Activated naive CD4-positive, alpha-beta T cell treated with anti-CD3 and anti-CD28 coated beads, Interleukin-2, amount 10 ng/mL, durations not matched to agents 7 days and 5 days (primary cell): ENCODE results near the gene CDH12.

ENCODE experiments used
- CTCF ChIA-PET: fragments of 350-600 bp; sonication (Branson Sonifier 250); formaldehyde crosslinking; loops from one replicate; lab custom pipeline; 2021; ENCODE audit warnings: antibody characterized with exemption; lab: Charles Lee
- DNase-seq: peaks from one replicate; pipeline ENCODE4 v3.0.0-alpha.2; 2020
- H3K27ac Mint-ChIP-seq: one replicate; pipeline ENCODE4 v1.8.0; 2021; ENCODE audit warnings: mild to moderate bottlenecking, moderate library complexity, mixed read lengths
- H3K27me3 Mint-ChIP-seq: one replicate; pipeline ENCODE4 v1.8.0; 2021; ENCODE audit warnings: mild to moderate bottlenecking, mixed read lengths
- H3K36me3 Mint-ChIP-seq: one replicate; pipeline ENCODE4 v1.8.0; 2021; ENCODE audit warnings: mixed read lengths
- H3K4me1 Mint-ChIP-seq: one replicate; pipeline ENCODE4 v1.8.0; 2021; ENCODE audit warnings: mixed read lengths
- H3K4me3 Mint-ChIP-seq: one replicate; pipeline ENCODE4 v1.8.0; 2021; ENCODE audit warnings: mild to moderate bottlenecking, moderate library complexity, mixed read lengths
- H3K9me3 Mint-ChIP-seq: one replicate; pipeline ENCODE4 v1.8.0; 2021; ENCODE audit warnings: mixed read lengths

CDH12 gene

DNA sequence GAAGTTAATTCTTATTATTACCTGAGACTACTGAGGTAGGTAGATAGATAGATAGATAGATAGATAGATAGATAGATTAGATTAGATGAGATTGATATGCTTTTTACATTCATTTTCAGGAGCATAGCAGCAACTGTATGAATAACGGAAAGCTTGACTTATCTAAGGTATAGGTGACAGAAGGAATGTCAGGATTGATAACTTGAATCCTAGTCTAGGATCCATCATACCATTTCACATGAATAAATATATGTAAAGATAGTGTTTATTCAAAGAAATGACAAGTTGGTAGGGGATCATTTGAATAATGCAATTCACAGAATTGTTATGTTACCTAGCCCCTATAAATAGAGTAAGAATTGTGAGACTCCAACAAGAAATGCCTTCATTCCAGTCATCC, 1008.2 kb downstream of the CDH12 start:
- Mint-ChIP-seq H3K27me3 (no peaks in the 10 kb centered on the region), H3K9me3 (peaks cover 5% of the 10 kb centered on the region), H3K36me3 (no peaks in the 10 kb centered on the region), H3K27ac (no peak overlapping the region), H3K4me1 (no peaks in the 10 kb centered on the region), H3K4me3 (no peak overlapping the region)
- no peak for DNase-seq
- CTCF ChIA-PET: no interaction called here

DNA sequence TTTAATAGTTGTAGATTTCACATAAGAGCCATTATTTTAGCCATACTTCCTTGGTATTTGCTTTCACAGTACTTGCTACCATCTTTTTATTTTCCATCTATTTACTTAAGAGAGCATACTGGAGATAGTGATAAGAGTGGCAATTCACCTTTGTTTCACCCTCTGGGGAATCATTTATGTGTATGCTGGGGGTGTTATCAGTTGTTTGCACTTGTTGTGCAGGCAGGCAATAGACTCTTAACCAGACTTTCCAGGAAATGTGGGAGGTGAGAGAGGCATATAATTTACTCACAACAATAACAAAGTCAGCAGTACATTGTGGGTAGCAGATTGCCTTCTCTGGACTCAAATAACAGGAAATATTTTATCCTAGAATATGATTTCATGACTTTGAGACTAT, 1018.3 kb downstream of the CDH12 start:
- no peak for DNase-seq
- Mint-ChIP-seq H3K27ac (no peak overlapping the region), H3K4me3 (no peak overlapping the region), H3K27me3 (no peaks in the 10 kb centered on the region), H3K4me1 (no peaks in the 10 kb centered on the region), H3K9me3 (peaks cover 7% of the 10 kb centered on the region), H3K36me3 (no peaks in the 10 kb centered on the region)
- CTCF ChIA-PET: no interaction called here

DNA sequence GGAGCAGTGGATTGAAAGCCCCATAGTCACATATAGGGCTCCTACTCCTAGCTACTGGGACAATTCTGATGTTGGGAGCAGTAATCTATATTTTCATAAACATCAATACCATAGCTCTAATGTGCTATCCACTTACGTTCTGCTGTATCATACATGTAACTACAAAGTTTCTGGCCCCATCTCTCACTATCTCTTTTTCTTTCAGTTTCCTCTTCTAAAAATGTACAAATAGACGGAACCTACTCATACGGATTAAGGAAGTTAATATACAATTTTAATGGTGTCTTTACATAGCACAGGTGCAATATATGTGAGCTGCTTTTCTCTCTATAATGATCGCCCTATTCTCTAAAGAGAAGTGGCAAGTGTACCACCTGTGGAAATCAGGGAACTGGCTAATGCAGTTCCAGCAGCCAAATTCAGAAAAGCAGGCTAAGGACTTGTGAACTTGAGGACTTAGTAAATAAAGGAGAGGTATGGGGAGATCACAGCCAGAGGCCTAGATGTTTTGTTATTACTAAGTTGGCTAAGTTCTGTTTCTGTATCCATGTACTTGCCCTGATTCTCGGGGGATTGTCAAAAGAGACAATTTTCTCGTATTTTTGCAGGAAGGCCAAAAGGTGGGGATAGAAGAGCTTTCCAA, 1021.9 kb downstream of the CDH12 start:
- CTCF ChIA-PET: no interaction called here
- Mint-ChIP-seq H3K27ac (no peak overlapping the region), H3K4me3 (no peak overlapping the region), H3K36me3 (no peaks in the 10 kb centered on the region), H3K27me3 (no peaks in the 10 kb centered on the region), H3K4me1 (no peaks in the 10 kb centered on the region), H3K9me3 (peaks cover 5% of the 10 kb centered on the region)
- DNase-seq: no peak

DNA sequence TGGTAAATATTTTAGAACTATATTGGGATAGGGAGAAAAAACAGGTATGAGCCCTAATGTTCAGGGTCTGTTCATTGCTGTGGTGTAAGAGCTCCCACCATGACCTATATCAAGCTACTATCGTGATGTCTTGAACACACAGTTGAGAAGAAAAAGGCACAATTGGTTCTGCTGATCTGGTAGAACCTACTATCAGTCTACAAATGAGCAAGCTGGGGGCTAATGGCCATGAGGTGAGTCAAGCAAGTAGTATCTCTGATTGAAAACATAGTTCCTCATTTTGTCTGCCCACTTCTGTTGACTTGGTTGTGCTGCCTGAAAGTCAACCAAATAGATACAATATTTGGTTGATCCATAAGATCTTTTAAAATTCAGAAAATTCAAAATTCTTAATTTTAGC, 1026.3 kb downstream of the CDH12 start:
- Mint-ChIP-seq H3K27me3 (no peaks in the 10 kb centered on the region), H3K36me3 (no peaks in the 10 kb centered on the region), H3K27ac (no peak overlapping the region), H3K4me1 (no peaks in the 10 kb centered on the region), H3K4me3 (no peak overlapping the region), H3K9me3 (peaks cover 5% of the 10 kb centered on the region)
- no peak for DNase-seq
- CTCF ChIA-PET: no interaction called here

DNA sequence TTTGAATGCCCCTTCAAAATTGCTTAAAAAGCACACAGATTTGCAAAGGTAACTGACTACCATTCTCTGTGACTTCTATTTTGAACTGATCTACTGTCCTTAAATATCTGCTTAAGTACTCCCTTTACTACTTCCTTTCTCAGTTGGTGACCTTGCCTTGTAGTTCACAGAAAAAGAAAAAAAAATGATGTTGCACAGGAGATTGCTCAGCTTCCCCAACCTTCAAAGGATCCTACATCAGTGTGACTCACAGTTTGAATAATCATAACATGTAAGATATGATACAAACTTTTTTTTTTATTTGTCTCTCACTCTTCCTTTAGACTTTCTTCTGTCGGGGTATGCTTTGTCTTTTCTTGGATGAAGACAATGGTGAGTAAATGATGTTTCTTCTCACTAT, 1029.6 kb downstream of the CDH12 start:
- H3K27me3 Mint-ChIP-seq: no peaks in the 10 kb centered on the region
- H3K27ac Mint-ChIP-seq: no peak overlapping the region
- H3K9me3 Mint-ChIP-seq: no peaks in the 10 kb centered on the region
- DNase-seq: no peak
- CTCF ChIA-PET: no interaction called here
- no peaks in the 10 kb centered on the region for H3K4me1 Mint-ChIP-seq
- no peak overlapping the region for H3K4me3 Mint-ChIP-seq
- no peaks in the 10 kb centered on the region for H3K36me3 Mint-ChIP-seq

DNA sequence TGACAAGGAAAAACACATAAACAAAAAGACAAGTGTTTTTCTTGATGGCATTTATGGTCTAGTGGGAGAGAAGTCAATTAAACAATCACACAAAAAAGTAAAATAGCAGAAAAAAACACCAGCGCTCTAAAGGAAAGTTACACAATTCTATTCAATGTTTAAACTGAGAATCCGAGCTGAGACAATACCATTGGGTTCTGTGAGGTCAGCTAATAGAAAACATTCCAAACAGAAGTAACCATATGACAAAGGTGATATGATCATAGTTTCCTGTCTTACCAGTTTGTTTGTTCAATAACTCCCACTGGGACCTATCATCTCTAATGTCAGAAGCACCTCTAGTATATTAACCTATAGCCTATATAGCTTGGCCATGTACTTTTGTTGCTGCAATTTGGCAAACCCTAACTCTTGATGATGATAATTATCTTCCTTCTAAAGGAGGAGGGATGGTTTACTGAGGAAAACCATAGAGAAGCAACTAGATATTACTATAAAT, 1030.0 kb downstream of the CDH12 start:
- Mint-ChIP-seq H3K4me3 (no peak overlapping the region), H3K27me3 (no peaks in the 10 kb centered on the region), H3K9me3 (no peaks in the 10 kb centered on the region), H3K36me3 (no peaks in the 10 kb centered on the region), H3K4me1 (no peaks in the 10 kb centered on the region), H3K27ac (no peak overlapping the region)
- CTCF ChIA-PET: no interaction called here
- no peak for DNase-seq

DNA sequence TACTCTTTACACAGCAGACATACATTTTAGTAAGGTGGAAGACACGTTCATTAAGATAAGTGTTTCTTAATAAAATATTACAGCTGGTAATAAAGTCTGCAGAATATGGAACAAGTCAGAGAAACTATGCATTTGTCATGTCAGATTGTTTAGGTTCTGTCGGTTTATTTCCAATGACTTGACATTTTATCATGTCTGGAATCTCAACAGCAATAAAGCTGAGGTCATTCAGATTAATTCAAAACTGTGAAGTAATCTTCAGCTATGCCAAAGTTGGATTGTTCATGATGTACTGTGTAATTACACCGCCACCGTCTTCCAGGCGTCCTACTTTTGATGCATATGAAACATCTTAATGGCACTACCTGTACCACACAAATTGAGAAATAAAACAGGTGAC, 1032.6 kb downstream of the CDH12 start:
- no peak overlapping the region for H3K27ac Mint-ChIP-seq
- CTCF ChIA-PET: no interaction called here

DNA sequence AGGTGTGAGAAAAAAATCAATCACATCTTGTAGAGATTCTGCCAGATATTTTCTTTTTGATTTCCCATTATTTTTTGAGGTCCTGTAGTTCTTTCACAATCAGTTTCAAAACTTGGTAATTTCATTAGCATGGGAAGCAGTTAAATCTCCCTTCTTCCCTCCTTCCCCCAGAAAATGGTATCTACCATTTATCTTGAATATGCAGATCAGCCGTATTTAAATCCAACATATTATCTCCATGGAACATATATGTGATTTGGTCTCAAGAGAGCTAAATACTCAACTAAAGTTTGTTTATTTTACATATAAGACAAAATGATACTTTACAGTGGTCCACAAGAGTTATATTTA, 1034.8 kb downstream of the CDH12 start:
- CTCF ChIA-PET: no interaction called here
- no peaks in the 10 kb centered on the region for H3K27me3 Mint-ChIP-seq
- no peak for DNase-seq
- no peak overlapping the region for H3K27ac Mint-ChIP-seq
- no peaks in the 10 kb centered on the region for H3K36me3 Mint-ChIP-seq
- H3K4me1 Mint-ChIP-seq: no peaks in the 10 kb centered on the region
- H3K9me3 Mint-ChIP-seq: no peaks in the 10 kb centered on the region
- H3K4me3 Mint-ChIP-seq: no peak overlapping the region

More for the DNA sequence above, 1032.6 kb downstream of the CDH12 start:
- H3K9me3 Mint-ChIP-seq: no peaks in the 10 kb centered on the region
- no peaks in the 10 kb centered on the region for H3K27me3 Mint-ChIP-seq
- no peaks in the 10 kb centered on the region for H3K36me3 Mint-ChIP-seq
- no peak for DNase-seq
- H3K4me1 Mint-ChIP-seq: no peaks in the 10 kb centered on the region
- H3K4me3 Mint-ChIP-seq: no peak overlapping the region

DNA sequence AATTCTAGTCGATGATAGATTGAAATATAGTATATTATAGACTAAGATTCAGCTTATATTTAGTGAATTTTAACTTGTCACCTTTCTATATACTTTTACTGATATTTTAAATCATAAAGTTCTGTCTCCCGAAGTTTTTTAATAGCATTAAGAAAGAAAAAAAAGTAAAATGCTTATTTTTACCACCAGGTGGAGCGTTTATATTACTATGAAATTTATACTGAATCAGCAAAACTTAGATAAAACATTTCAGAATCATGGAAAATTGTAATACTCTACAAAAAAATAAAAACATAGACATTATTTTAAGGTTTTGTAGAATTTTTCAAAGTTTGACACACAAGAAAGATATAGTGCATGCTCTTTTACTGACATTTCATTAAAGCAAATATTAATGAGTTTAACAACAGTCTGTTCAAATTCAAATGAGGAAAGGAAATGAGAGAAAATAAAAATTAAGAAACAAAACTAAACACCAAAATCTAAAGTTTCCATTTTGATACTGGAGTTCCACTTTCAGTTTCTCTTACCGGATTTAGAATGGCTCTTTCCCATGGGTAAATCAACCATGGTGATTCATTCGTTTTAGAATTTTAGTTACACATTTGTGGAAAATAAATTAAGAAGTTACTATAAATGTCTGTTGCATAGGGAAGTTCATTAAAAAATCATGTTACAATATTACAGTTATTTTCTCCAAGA, 1035.3 kb downstream of the CDH12 start:
- no peaks in the 10 kb centered on the region for H3K27me3 Mint-ChIP-seq
- no peaks in the 10 kb centered on the region for H3K4me1 Mint-ChIP-seq
- DNase-seq: no peak
- no peak overlapping the region for H3K27ac Mint-ChIP-seq
- no peaks in the 10 kb centered on the region for H3K9me3 Mint-ChIP-seq
- no peak overlapping the region for H3K4me3 Mint-ChIP-seq
- CTCF ChIA-PET: no interaction called here
- no peaks in the 10 kb centered on the region for H3K36me3 Mint-ChIP-seq

DNA sequence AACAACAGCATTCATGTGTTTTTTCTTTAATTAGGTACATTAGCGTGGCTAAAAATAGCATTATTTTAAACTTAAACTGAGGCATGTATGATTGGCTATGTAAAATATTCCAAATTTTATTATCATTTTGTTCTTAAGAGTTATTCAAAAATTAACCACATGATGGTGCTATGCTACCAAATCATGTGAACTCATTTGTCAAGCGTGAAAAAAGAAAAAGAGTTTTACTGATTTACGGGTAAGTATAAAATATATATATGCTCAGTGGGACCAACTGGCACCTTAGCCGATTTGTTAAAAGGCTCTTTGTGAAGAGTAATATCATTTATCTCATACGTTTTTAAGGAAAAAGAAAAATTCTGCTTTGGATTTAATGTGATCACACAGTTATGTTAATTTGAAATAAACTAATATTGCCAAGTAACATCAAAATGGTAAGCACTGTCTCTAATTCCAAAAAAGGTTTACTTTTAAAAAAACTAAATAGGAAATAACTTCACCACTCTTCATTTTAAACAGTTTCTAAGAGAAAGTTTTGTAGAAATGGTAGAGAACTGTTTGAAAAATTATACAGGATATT, 1042.3 kb downstream of the CDH12 start:
- no peak for DNase-seq
- H3K27me3 Mint-ChIP-seq: no peaks in the 10 kb centered on the region
- CTCF ChIA-PET: no interaction called here
- H3K4me3 Mint-ChIP-seq: no peak overlapping the region
- H3K27ac Mint-ChIP-seq: no peak overlapping the region
- H3K36me3 Mint-ChIP-seq: no peaks in the 10 kb centered on the region
- H3K4me1 Mint-ChIP-seq: no peaks in the 10 kb centered on the region
- no peaks in the 10 kb centered on the region for H3K9me3 Mint-ChIP-seq

DNA sequence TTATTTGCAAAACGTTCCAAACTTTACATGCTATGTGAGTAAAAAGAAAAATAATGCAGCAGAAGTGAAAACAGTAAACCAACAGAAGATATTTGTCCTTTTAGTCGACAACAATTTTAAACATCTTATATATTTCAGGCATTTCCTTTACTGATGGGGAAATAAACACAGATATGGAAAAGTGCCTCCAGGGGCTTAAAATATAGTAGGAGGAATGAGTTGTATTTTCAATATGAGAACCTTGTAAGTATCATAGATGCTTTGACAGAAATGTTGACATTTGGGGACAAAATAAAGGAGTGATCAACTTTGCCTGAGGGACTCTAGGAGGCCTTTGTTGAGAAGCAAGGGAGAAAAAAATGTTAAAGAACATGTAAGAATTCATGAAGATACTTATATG, 1043.5 kb downstream of the CDH12 start:
- Mint-ChIP-seq H3K4me1 (no peaks in the 10 kb centered on the region), H3K27me3 (no peaks in the 10 kb centered on the region), H3K27ac (no peak overlapping the region), H3K4me3 (no peak overlapping the region), H3K9me3 (no peaks in the 10 kb centered on the region), H3K36me3 (no peaks in the 10 kb centered on the region)
- CTCF ChIA-PET: no interaction called here
- DNase-seq: no peak

DNA sequence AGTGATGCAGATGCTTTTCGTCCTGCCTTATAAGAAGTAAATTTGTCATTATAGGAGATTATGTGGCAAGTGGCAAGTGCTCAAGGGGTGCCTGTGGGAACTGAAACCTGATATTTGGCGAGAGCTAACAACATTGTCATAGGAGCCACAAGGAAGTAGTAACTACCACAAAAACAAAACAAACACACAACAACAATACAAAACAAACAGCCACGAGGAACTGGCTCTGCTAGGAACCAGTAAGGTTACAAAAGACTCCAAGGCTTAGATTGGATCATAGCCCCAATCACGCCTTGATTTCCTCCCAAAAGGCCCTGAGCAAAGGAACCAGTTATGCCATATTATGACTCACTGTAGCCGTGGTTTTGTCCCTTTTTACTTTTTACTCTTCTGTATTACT, 1045.2 kb downstream of the CDH12 start:
- no peak for DNase-seq
- no peak overlapping the region for H3K4me3 Mint-ChIP-seq
- no peaks in the 10 kb centered on the region for H3K36me3 Mint-ChIP-seq
- H3K9me3 Mint-ChIP-seq: no peaks in the 10 kb centered on the region
- no peaks in the 10 kb centered on the region for H3K27me3 Mint-ChIP-seq
- no peaks in the 10 kb centered on the region for H3K4me1 Mint-ChIP-seq
- H3K27ac Mint-ChIP-seq: no peak overlapping the region
- CTCF ChIA-PET: no interaction called here

DNA sequence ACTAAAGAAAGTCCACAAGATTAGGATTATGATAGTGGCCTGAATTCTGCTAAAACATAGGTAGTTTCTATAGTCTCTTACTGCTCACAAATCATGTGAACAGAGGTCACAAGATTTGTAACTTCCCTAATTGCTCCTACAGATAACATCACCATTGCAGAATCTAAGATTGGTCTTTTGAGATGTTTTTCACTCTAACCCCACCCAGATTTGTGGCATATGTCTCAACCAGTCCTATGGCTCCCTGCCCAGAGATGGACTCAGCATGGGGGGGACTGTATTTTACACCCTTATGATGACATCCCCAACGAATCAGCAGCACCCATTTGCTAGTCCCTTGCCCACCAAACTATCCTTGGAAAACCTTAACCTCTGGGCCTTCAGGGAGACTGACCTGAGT, 1046.2 kb downstream of the CDH12 start:
- Mint-ChIP-seq H3K4me1 (no peaks in the 10 kb centered on the region), H3K36me3 (no peaks in the 10 kb centered on the region), H3K9me3 (no peaks in the 10 kb centered on the region), H3K4me3 (no peak overlapping the region), H3K27ac (no peak overlapping the region), H3K27me3 (no peaks in the 10 kb centered on the region)
- CTCF ChIA-PET: no interaction called here
- no peak for DNase-seq

DNA sequence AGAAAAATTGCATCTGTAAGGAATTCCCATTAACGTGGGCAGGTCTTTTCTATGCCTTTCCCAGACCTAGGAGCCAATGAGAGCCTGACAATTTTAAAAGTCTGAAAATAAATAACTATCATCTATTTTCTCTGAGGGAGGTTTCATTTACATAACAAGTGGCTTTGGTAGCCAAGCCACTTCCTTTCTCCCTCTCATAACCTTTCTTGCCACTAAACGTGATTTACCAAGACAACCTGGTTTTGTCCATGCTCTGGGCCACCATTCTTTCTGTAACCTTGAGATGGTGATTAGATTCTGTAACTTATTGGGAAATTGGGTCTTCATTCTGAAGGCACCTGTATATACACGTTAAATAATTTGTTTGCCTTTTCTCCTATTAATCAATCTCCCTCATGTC, 1046.9 kb downstream of the CDH12 start:
- DNase-seq: no peak
- no peak overlapping the region for H3K27ac Mint-ChIP-seq
- no peak overlapping the region for H3K4me3 Mint-ChIP-seq
- H3K27me3 Mint-ChIP-seq: no peaks in the 10 kb centered on the region
- H3K9me3 Mint-ChIP-seq: no peaks in the 10 kb centered on the region
- CTCF ChIA-PET: no interaction called here
- H3K4me1 Mint-ChIP-seq: no peaks in the 10 kb centered on the region
- H3K36me3 Mint-ChIP-seq: no peaks in the 10 kb centered on the region

DNA sequence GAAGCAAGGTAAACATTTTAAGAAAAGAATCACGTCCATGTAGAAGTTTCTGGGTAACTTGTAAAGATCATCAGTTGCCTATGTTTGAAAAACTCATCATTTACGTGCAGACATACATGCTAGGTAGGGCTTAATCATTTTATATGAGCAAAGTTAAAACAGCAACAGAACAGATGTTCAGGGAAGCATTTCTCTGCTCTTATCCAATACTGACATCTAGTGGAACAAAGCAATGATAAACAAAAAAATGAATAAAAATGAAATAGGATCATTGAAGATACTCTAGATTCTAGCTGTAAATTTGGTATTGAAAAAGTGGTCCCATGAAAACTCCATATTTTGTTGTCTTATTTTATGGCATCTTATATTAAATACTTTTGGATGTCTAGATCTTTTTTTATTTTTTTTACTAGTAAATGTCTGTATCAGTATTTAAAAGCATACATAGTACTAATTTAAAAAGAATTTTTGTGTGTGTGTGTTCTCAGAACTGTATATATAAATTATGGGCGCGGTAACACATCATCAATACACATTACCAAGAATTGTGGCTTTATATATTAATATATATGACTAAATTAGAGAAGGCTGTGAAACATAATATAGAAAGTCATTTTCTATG, 1050.2 kb downstream of the CDH12 start:
- DNase-seq: no peak
- Mint-ChIP-seq H3K27me3 (no peaks in the 10 kb centered on the region), H3K36me3 (no peaks in the 10 kb centered on the region), H3K27ac (no peak overlapping the region), H3K9me3 (peaks cover 5% of the 10 kb centered on the region), H3K4me1 (no peaks in the 10 kb centered on the region), H3K4me3 (no peak overlapping the region)
- CTCF ChIA-PET: no interaction called here
